GM12892 (cell line): ENCODE data around the gene RASSF8.

Experiments
- DNase-seq: peaks from one replicate; pipeline ENCODE4 v3.0.0; 2011; ENCODE audit not compliant: insufficient read length
- FAIRE-seq: peaks from 2 replicates; lab custom pipeline; 2011; peaks lifted over from hg19 to GRCh38; lab: Jason Lieb, UNC
- POLR2A ChIP-seq: IDR thresholded peaks from 2 replicates; pipeline ENCODE4 v1.6.1; 2011; ENCODE audit warnings: low read depth, low read length, control low read depth
- POLR2AphosphoS5 ChIP-seq: IDR thresholded peaks from 2 replicates; pipeline ENCODE4 v1.6.1; 2011; ENCODE audit warnings: low read depth, low read length, control low read depth
- TAF1 ChIP-seq: IDR thresholded peaks from 2 replicates; pipeline ENCODE4 v1.6.1; 2011; ENCODE audit warnings: low read depth, mild to moderate bottlenecking, control low read depth, low read length, borderline replicate concordance

The RASSF8 gene

GRCh38 chr12:25996677-25997076 is 38.2 kb downstream of the RASSF8 start:
- TF ChIP-seq POLR2A (no peak), TAF1 (no peak), POLR2AphosphoS5 (no peak)
- DNase-seq (no peak), FAIRE-seq (peak; percentile 68)

GRCh38 chr12:25997201-25997963 is 38.9 kb downstream of the RASSF8 start:
- FAIRE-seq (no peak), DNase-seq (no peak)
- TF ChIP-seq TAF1: no peak
- TF ChIP-seq POLR2A: no peak
- no peak for TF ChIP-seq POLR2AphosphoS5

GRCh38 chr12:26000898-26001297 is 42.4 kb downstream of the RASSF8 start:
- DNase-seq: no peak
- TF ChIP-seq TAF1 (no peak), POLR2AphosphoS5 (no peak), POLR2A (no peak)
- no peak for FAIRE-seq

- no peak for DNase-seq
- TF ChIP-seq POLR2A: no peak
- no peak for FAIRE-seq
Measured at GRCh38 chr12:26001530-26001929, 43.0 kb downstream of the RASSF8 start.

- peak; percentile 48 for FAIRE-seq
- no peak for TF ChIP-seq POLR2AphosphoS5
- DNase-seq: no peak
Measured at GRCh38 chr12:26003065-26003464, 44.6 kb downstream of the RASSF8 start.

GRCh38 chr12:26007566-26007965 is 49.1 kb downstream of the RASSF8 start:
- DNase-seq (no peak), FAIRE-seq (no peak)
- TF ChIP-seq POLR2A: no peak
- TF ChIP-seq POLR2AphosphoS5: no peak
- TF ChIP-seq TAF1: no peak

GRCh38 chr12:26009593-26009992 is 51.1 kb downstream of the RASSF8 start:
- TF ChIP-seq POLR2AphosphoS5 (no peak), POLR2A (no peak), TAF1 (no peak)
- FAIRE-seq (no peak), DNase-seq (no peak)

- TF ChIP-seq POLR2A (no peak), TAF1 (no peak), POLR2AphosphoS5 (no peak)
- FAIRE-seq (no peak), DNase-seq (no peak)
Measured at GRCh38 chr12:26010293-26010821, 51.9 kb downstream of the RASSF8 start.

GRCh38 chr12:26011099-26011498 is 52.6 kb downstream of the RASSF8 start:
- FAIRE-seq: no peak
- DNase-seq: no peak
- TF ChIP-seq TAF1 (no peak), POLR2AphosphoS5 (no peak), POLR2A (no peak)

GRCh38 chr12:26014085-26014484 is 55.6 kb downstream of the RASSF8 start:
- DNase-seq (no peak), FAIRE-seq (no peak)
- TF ChIP-seq TAF1 (no peak), POLR2AphosphoS5 (no peak), POLR2A (no peak)

- TF ChIP-seq POLR2A: no peak
- no peak for TF ChIP-seq POLR2AphosphoS5
- no peak for FAIRE-seq
- DNase-seq: no peak
Measured at GRCh38 chr12:26016516-26016915, 58.0 kb downstream of the RASSF8 start.

GRCh38 chr12:26017484-26018211 is 59.2 kb downstream of the RASSF8 start:
- DNase-seq (no peak), FAIRE-seq (peak; percentile 38)
- TF ChIP-seq TAF1: no peak
- TF ChIP-seq POLR2AphosphoS5: no peak
- no peak for TF ChIP-seq POLR2A
